HepG2 (cell line): Measurements from ENCODE around the gene HNRNPUL1. TPM values are rescaled to one million over a fixed set of nuclear protein-coding genes. Genes with fewer than 3 reads are reported as not detected.

ENCODE experiments used
- ATAC-seq: fragments of 200-7000 bp; cut with Tn5 transposase; 3 replicates; pipeline ENCODE4 v1.9.1; 2020; ENCODE audit warnings: mild to moderate bottlenecking, moderate library complexity
- BruUV-seq: library from RNA; stranded (reverse); fragments of 400-500 nt; replicated peaks from 2 replicates; lab custom pipeline; 2021; lab: Mats Ljungman, UMichigan
- CTCF ChIA-PET: fragments of 300-600 bp; formaldehyde crosslinking; extraction: SDS; loops from one replicate; lab custom pipeline; 2021; ENCODE audit warnings: low total read pairs, inconsistent platforms, low intra/inter-chr PET ratio; lab: Yijun Ruan, JAX
- POLR2A ChIA-PET: fragments of 350-600 bp; sonication (Branson Sonifier 250); formaldehyde crosslinking; loops from one replicate; lab custom pipeline; 2020; ENCODE audit warnings: antibody characterized with exemption, inconsistent platforms; lab: Yijun Ruan, JAX
- DNase-seq: peaks from one replicate; pipeline ENCODE4 v3.0.0-alpha.2; 2015; ENCODE audit warnings: low spot score
- FAIRE-seq: peaks from 3 replicates; lab custom pipeline; 2011; peaks lifted over from hg19 to GRCh38; lab: Jason Lieb, UNC
- H2AFZ ChIP-seq: one replicate; pipeline ENCODE4 v1.6.1; 2011; ENCODE audit warnings: low read length, inconsistent platforms
- H3K27ac ChIP-seq: fragments of 300-600 bp; 3 replicates; pipeline ENCODE4 v1.8.0; 2011; ENCODE audit warnings: mixed run types, mild to moderate bottlenecking, mixed read lengths, low read length, inconsistent platforms; ENCODE audit not compliant: insufficient read depth; ENCODE audit errors: extremely low read length
- H3K27me3 ChIP-seq, 2 experiments: fragments of 200-600 bp in 1 of 2; 2 replicates in 1 of 2; 3 replicates in 1 of 2; pipeline versions ENCODE4 v1.6.0 to v1.8.0; 2011; ENCODE audit warnings: low read length in 2 of 2, mild to moderate bottlenecking in 2 of 2, moderate library complexity in 2 of 2, inconsistent platforms in 1 of 2; ENCODE audit not compliant: insufficient read depth in 2 of 2, control insufficient read depth in 1 of 2
- H3K36me3 ChIP-seq, 2 experiments: fragments of 200-600 bp in 1 of 2; replicated peaks in 1 of 2; 2 replicates in 1 of 2; 3 replicates in 1 of 2; pipeline versions ENCODE4 v1.5.1 to v1.8.0; 2011; ENCODE audit warnings: low read length in 2 of 2, inconsistent platforms in 1 of 2; ENCODE audit not compliant: insufficient read depth in 2 of 2, control insufficient read depth in 1 of 2
- H3K4me1 ChIP-seq: 2 replicates; pipeline ENCODE4 v1.5.1; 2012; ENCODE audit warnings: low read length, inconsistent platforms; ENCODE audit not compliant: insufficient read depth
- H3K4me2 ChIP-seq: 2 replicates; pipeline ENCODE4 v1.6.0; 2011; ENCODE audit warnings: low read depth, low read length, inconsistent platforms
- H3K4me3 ChIP-seq, 3 experiments: fragments of 200-600 bp in 1 of 3; sonication (generic), shearing (Covaris generic) in 1 of 3; replicated peaks in 1 of 3; 2 replicates each; pipeline ENCODE4 v1.5.1; 2011 to 2016; ENCODE audit warnings: low read length in 3 of 3, inconsistent platforms in 2 of 3, low read depth in 2 of 3, mild to moderate bottlenecking in 2 of 3, control low read depth in 1 of 3, mixed read lengths in 1 of 3; ENCODE audit not compliant: insufficient read depth in 1 of 3
- H3K79me2 ChIP-seq: one replicate; pipeline ENCODE4 v1.6.1; 2011; ENCODE audit warnings: low read length, inconsistent platforms; ENCODE audit not compliant: insufficient read depth
- H3K9ac ChIP-seq: 2 replicates; pipeline ENCODE4 v1.6.0; 2011; ENCODE audit warnings: mild to moderate bottlenecking, low read depth, low read length, inconsistent platforms; ENCODE audit not compliant: insufficient read depth
- H3K9me3 ChIP-seq: 2 replicates; pipeline ENCODE4 v1.5.1; 2012; ENCODE audit warnings: mild to moderate bottlenecking, low read length
- H4K20me1 ChIP-seq: 2 replicates; pipeline ENCODE4 v1.6.0; 2011; ENCODE audit warnings: inconsistent platforms, mild to moderate bottlenecking, low read length, moderate library complexity; ENCODE audit not compliant: insufficient read depth
- ARID3A ChIP-seq: IDR thresholded peaks from 2 replicates; pipeline ENCODE4 v1.6.1; 2012; ENCODE audit warnings: low read depth, low read length, improper control_type of control experiment
- CREM ChIP-seq, 2 experiments: sonication (generic) in 1 of 2; formaldehyde crosslinking in 1 of 2; IDR thresholded peaks; 2 replicates each; pipeline versions ENCODE4 v1.4.0 to v1.6.1; 2016 to 2020; ENCODE audit warnings: antibody characterized with exemption in 1 of 2, mild to moderate bottlenecking in 1 of 2, missing genetic modification reagents in 1 of 2
- EP300 ChIP-seq, 3 experiments: sonication (generic) in 1 of 3; formaldehyde crosslinking in 1 of 3; IDR thresholded peaks; 2 replicates each; pipeline versions ENCODE4 v1.5.1 to v1.6.1; 2011 to 2020; ENCODE audit warnings: low read depth in 2 of 3, low read length in 2 of 3, borderline replicate concordance in 1 of 3, improper control_type of control experiment in 1 of 3, mild to moderate bottlenecking in 1 of 3, missing genetic modification reagents in 1 of 3, moderate library complexity in 1 of 3
- MXD3 ChIP-seq: IDR thresholded peaks from 2 replicates; pipeline ENCODE4 v1.6.1; 2016; ENCODE audit warnings: mild to moderate bottlenecking, missing biosample characterization, missing genetic modification reagents
- NFIC ChIP-seq: IDR thresholded peaks from 2 replicates; pipeline ENCODE4 v1.6.1; 2012; ENCODE audit warnings: mild to moderate bottlenecking, low read length, inconsistent platforms
- RARG ChIP-seq: sonication (generic); formaldehyde crosslinking; IDR thresholded peaks from 2 replicates; pipeline ENCODE4 v1.4.0; 2020; ENCODE audit warnings: low read depth, mild to moderate bottlenecking, missing genetic modification reagents
- SALL1 ChIP-seq: sonication (generic); formaldehyde crosslinking; IDR thresholded peaks from 2 replicates; pipeline ENCODE4 v1.8.0; 2022; ENCODE audit warnings: mild to moderate bottlenecking, missing genetic modification reagents
- ZNF180 ChIP-seq: sonication (generic); formaldehyde crosslinking; IDR thresholded peaks from 2 replicates; pipeline ENCODE4 v1.4.0; 2020; ENCODE audit warnings: low read depth, missing genetic modification reagents, borderline replicate concordance
- ZNF317 ChIP-seq: sonication (generic); formaldehyde crosslinking; IDR thresholded peaks from 2 replicates; pipeline ENCODE4 v1.5.0; 2020; ENCODE audit warnings: mild to moderate bottlenecking, missing genetic modification reagents
- ZNF546 ChIP-seq: sonication (generic); formaldehyde crosslinking; conservative IDR thresholded peaks from 2 replicates; pipeline ENCODE4 v1.8.1; 2023; ENCODE audit warnings: mild to moderate bottlenecking, missing genetic modification reagents
- ZNF678 ChIP-seq: sonication (generic); formaldehyde crosslinking; IDR thresholded peaks from 2 replicates; pipeline ENCODE4 v1.4.0; 2020; ENCODE audit warnings: mild to moderate bottlenecking, missing genetic modification reagents
- ZXDC ChIP-seq: sonication (generic); formaldehyde crosslinking; IDR thresholded peaks from 2 replicates; pipeline ENCODE4 v1.5.0; 2020; ENCODE audit warnings: mild to moderate bottlenecking, missing genetic modification reagents
- WGBS: methylation state at CpG from one replicate; pipeline ENCODE4 v1.1.6; 2017; ENCODE audit warnings: low lambda C conversion rate; 5-methylcytosine and 5-hydroxymethylcytosine counted together
- in situ Hi-C: cut with HindIII; loops from 2 replicates; pipeline ENCODE4 v1.10.0; 2017; ENCODE audit warnings: low pct_unique_long_range_greater_than_20kb; ENCODE audit not compliant: extremely low pct_ligation_motif_present
- intact Hi-C: fragments of 100-400 bp; cut with micrococcal nuclease; formaldehyde crosslinking; loops from one replicate; pipeline ENCODE4 v1.10.0; 2022; ENCODE audit not compliant: unreplicated experiment
- polyA plus RNA-seq, 8 experiments: library from polyadenylated mRNA; depleted of rRNA in 3 of 8; stranded (reverse) in 7 of 8; unstranded in 1 of 8; fragments of >200 nt; fragmentation: Illumina TruSeq in 4 of 8; extraction: Trizol in 4 of 8; gene quantifications; 2 replicates each; pipeline versions ENCODE4 v1.2.1 to v1.2.3, GENCODE V29; 2011 to 2016; ENCODE audit warnings: low read depth in 4 of 8, missing spikeins in 1 of 8, mixed read lengths in 1 of 8; ENCODE audit not compliant: insufficient read depth in 1 of 8
- total RNA-seq, 5 experiments: library from RNA; depleted of rRNA; stranded (reverse); fragments of >200 nt; fragmentation: Illumina TruSeq; extraction: Trizol; gene quantifications; 2 replicates each; pipeline ENCODE4 v1.2.3, GENCODE V29; 2016; ENCODE audit warnings: low read depth in 1 of 5
- TF ChIP-seq, protein P1 (sequence below): sonication (generic); formaldehyde crosslinking; IDR thresholded peaks from 2 replicates; pipeline ENCODE4 v1.4.0; 2020; ENCODE audit warnings: mild to moderate bottlenecking, missing genetic modification reagents
- TF ChIP-seq, protein P2 (sequence below): IDR thresholded peaks from 2 replicates; pipeline ENCODE4 v1.6.1; 2016; ENCODE audit warnings: missing genetic modification reagents, missing compliant biosample characterization

HNRNPUL1 gene
- total and polyA plus RNA-seq, 2 of the 13 experiments (the other 11 are each of a cell fraction or from before 2014, with no cell fraction given): 30.9 to 81.7 TPM

GRCh38 chr19:41332000-41332399, 67.8 kb downstream of the HNRNPUL1 start:
- Histone ChIP-seq H3K79me2 (no peaks in the 10 kb centered on the region), H3K27ac (no peak overlapping the region), H3K36me3 (peaks cover 15 to 46% of the 10 kb centered on the region in 2 experiments; a peak in 4 of 5 replicates), H4K20me1 (no peaks in the 10 kb centered on the region), H3K4me1 (peaks cover 5% of the 10 kb centered on the region), H3K9ac (no peak overlapping the region), H3K9me3 (no peaks in the 10 kb centered on the region), H3K27me3 (no peaks in the 10 kb centered on the region), H3K4me3 (no peak overlapping the region), H2AFZ (no peak overlapping the region), H3K4me2 (no peak overlapping the region)
- TF ChIP-seq SALL1 (CRISPR knock-in tag) (no peak), RARG (no peak), CREM (IDR thresholded peaks at IDR 0.05) (no peak), CREM (CRISPR knock-in tag; IDR thresholded peaks at IDR 0.05) (no peak), ARID3A (no peak), ZNF678 (no peak), EP300 (IDR thresholded peaks at IDR 0.05; ENCODE audit: low read depth in 2 of 2, low read length in 2 of 2) (no peak), EP300 (CRISPR knock-in tag; IDR thresholded peaks at IDR 0.05; ENCODE audit: borderline replicate concordance) (no peak), MXD3 (CRISPR knock-in tag) (no peak), ZNF317 (CRISPR knock-in tag) (no peak), ZNF180 (no peak), ZNF546 (CRISPR knock-in tag) (no peak), ZXDC (CRISPR knock-in tag) (no peak), NFIC (no peak)
- TF ChIP-seq, protein P1, sequence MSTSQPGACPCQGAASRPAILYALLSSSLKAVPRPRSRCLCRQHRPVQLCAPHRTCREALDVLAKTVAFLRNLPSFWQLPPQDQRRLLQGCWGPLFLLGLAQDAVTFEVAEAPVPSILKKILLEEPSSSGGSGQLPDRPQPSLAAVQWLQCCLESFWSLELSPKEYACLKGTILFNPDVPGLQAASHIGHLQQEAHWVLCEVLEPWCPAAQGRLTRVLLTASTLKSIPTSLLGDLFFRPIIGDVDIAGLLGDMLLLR (CRISPR knock-in tag): no peak
- TF ChIP-seq, protein P2, sequence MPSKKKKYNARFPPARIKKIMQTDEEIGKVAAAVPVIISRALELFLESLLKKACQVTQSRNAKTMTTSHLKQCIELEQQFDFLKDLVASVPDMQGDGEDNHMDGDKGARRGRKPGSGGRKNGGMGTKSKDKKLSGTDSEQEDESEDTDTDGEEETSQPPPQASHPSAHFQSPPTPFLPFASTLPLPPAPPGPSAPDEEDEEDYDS (CRISPR knock-in tag): no peak
- no TSS peak for BruUV-seq
- ChIA-PET POLR2A (no interaction called here), CTCF (no interaction called here)
- intact Hi-C loops: no loop called here
- no peak for ATAC-seq
- FAIRE-seq: no peak
- 96% methylated on average over 16 of the region's 16 CpGs for WGBS
- DNase-seq: no peak
- in situ Hi-C loops: no loop called here
